IPS-18a (cell line): ENCODE data around the gene TMEM178A.

Experiments
- H3K27ac ChIP-seq: one replicate; pipeline ENCODE4 v1.5.1; 2013; ENCODE audit warnings: low read length
- H3K27me3 ChIP-seq: one replicate; pipeline ENCODE4 v1.6.1; 2013; ENCODE audit warnings: mild to moderate bottlenecking, low read length; ENCODE audit not compliant: control insufficient read depth, insufficient read depth
- H3K36me3 ChIP-seq: one replicate; pipeline ENCODE4 v1.6.1; 2013; ENCODE audit warnings: low read depth, low read length; ENCODE audit not compliant: control insufficient read depth
- H3K4me1 ChIP-seq: one replicate; pipeline ENCODE4 v1.6.1; 2013; ENCODE audit warnings: low read depth, low read length; ENCODE audit not compliant: control insufficient read depth
- H3K4me3 ChIP-seq: one replicate; pipeline ENCODE4 v1.5.1; 2013; ENCODE audit warnings: low read length
- H3K9ac ChIP-seq: one replicate; pipeline ENCODE4 v1.6.1; 2013; ENCODE audit warnings: mild to moderate bottlenecking, low read length, moderate library complexity
- H3K9me3 ChIP-seq: one replicate; pipeline ENCODE4 v1.6.1; 2013; ENCODE audit warnings: low read depth, low read length; ENCODE audit not compliant: control insufficient read depth

TMEM178A gene

GRCh38 chr2:39703181-39703872 lies 37.6 kb downstream of the TMEM178A start:
- H3K9ac ChIP-seq, result no peak overlapping the region
- H3K36me3 ChIP-seq, result no peaks in the 10 kb centered on the region
- H3K9me3 ChIP-seq, result no peaks in the 10 kb centered on the region
- H3K27ac ChIP-seq, result no peak overlapping the region
- H3K27me3 ChIP-seq, result no peaks in the 10 kb centered on the region
- no peaks in the 10 kb centered on the region for H3K4me1 ChIP-seq
- H3K4me3 ChIP-seq, result no peak overlapping the region

- Histone ChIP-seq H3K27me3 (no peaks in the 10 kb centered on the region), H3K36me3 (no peaks in the 10 kb centered on the region), H3K27ac (no peak overlapping the region), H3K4me1 (no peaks in the 10 kb centered on the region), H3K4me3 (no peak overlapping the region), H3K9ac (no peak overlapping the region), H3K9me3 (no peaks in the 10 kb centered on the region)
Measured at GRCh38 chr2:39704540-39704939, 38.8 kb downstream of the TMEM178A start.

- no peak overlapping the region for H3K27ac ChIP-seq
- H3K4me1 ChIP-seq, result no peaks in the 10 kb centered on the region
- no peaks in the 10 kb centered on the region for H3K27me3 ChIP-seq
- H3K36me3 ChIP-seq, result no peaks in the 10 kb centered on the region
- no peak overlapping the region for H3K9ac ChIP-seq
- H3K4me3 ChIP-seq, result no peak overlapping the region
- no peaks in the 10 kb centered on the region for H3K9me3 ChIP-seq
Measured at GRCh38 chr2:39705638-39706037, 39.9 kb downstream of the TMEM178A start.

GRCh38 chr2:39706312-39706711 lies 40.6 kb downstream of the TMEM178A start:
- Histone ChIP-seq H3K4me3 (no peak overlapping the region), H3K9ac (no peak overlapping the region), H3K27ac (no peak overlapping the region), H3K36me3 (no peaks in the 10 kb centered on the region), H3K4me1 (no peaks in the 10 kb centered on the region), H3K27me3 (no peaks in the 10 kb centered on the region), H3K9me3 (no peaks in the 10 kb centered on the region)

- Histone ChIP-seq H3K27ac (no peak overlapping the region), H3K9me3 (no peaks in the 10 kb centered on the region), H3K27me3 (no peaks in the 10 kb centered on the region), H3K9ac (no peak overlapping the region), H3K36me3 (no peaks in the 10 kb centered on the region), H3K4me3 (no peak overlapping the region), H3K4me1 (no peaks in the 10 kb centered on the region)
Measured at GRCh38 chr2:39706945-39707344, 41.2 kb downstream of the TMEM178A start.

- no peak overlapping the region for H3K27ac ChIP-seq
- no peaks in the 10 kb centered on the region for H3K27me3 ChIP-seq
- H3K36me3 ChIP-seq, result no peaks in the 10 kb centered on the region
- H3K9me3 ChIP-seq, result no peaks in the 10 kb centered on the region
- no peak overlapping the region for H3K9ac ChIP-seq
- no peak overlapping the region for H3K4me3 ChIP-seq
- no peaks in the 10 kb centered on the region for H3K4me1 ChIP-seq
Measured at GRCh38 chr2:39708003-39708402, 42.3 kb downstream of the TMEM178A start.

- H3K9me3 ChIP-seq, result no peaks in the 10 kb centered on the region
- no peaks in the 10 kb centered on the region for H3K4me1 ChIP-seq
- H3K27ac ChIP-seq, result no peak overlapping the region
- no peaks in the 10 kb centered on the region for H3K36me3 ChIP-seq
- H3K4me3 ChIP-seq, result no peak overlapping the region
- H3K27me3 ChIP-seq, result no peaks in the 10 kb centered on the region
- H3K9ac ChIP-seq, result no peak overlapping the region
Measured at GRCh38 chr2:39710807-39711206, 45.1 kb downstream of the TMEM178A start.

GRCh38 chr2:39712953-39713352 lies 47.2 kb downstream of the TMEM178A start:
- H3K9ac ChIP-seq, result no peak overlapping the region
- H3K27me3 ChIP-seq, result no peaks in the 10 kb centered on the region
- H3K9me3 ChIP-seq, result no peaks in the 10 kb centered on the region
- no peak overlapping the region for H3K4me3 ChIP-seq
- no peaks in the 10 kb centered on the region for H3K36me3 ChIP-seq
- H3K27ac ChIP-seq, result no peak overlapping the region
- no peaks in the 10 kb centered on the region for H3K4me1 ChIP-seq

- Histone ChIP-seq H3K9me3 (no peaks in the 10 kb centered on the region), H3K9ac (no peak overlapping the region), H3K27me3 (no peaks in the 10 kb centered on the region), H3K4me1 (no peaks in the 10 kb centered on the region), H3K27ac (no peak overlapping the region), H3K36me3 (no peaks in the 10 kb centered on the region), H3K4me3 (no peak overlapping the region)
Measured at GRCh38 chr2:39715095-39715494, 49.4 kb downstream of the TMEM178A start.

GRCh38 chr2:39715822-39716221 lies 50.1 kb downstream of the TMEM178A start:
- H3K36me3 ChIP-seq, result no peaks in the 10 kb centered on the region
- no peaks in the 10 kb centered on the region for H3K27me3 ChIP-seq
- no peak overlapping the region for H3K4me3 ChIP-seq
- no peak overlapping the region for H3K27ac ChIP-seq
- peaks cover 3% of the 10 kb centered on the region for H3K4me1 ChIP-seq
- no peaks in the 10 kb centered on the region for H3K9me3 ChIP-seq
- H3K9ac ChIP-seq, result no peak overlapping the region

- H3K27ac ChIP-seq, result no peak overlapping the region
- H3K27me3 ChIP-seq, result no peaks in the 10 kb centered on the region
- no peaks in the 10 kb centered on the region for H3K36me3 ChIP-seq
- H3K9ac ChIP-seq, result no peak overlapping the region
- peaks cover 11% of the 10 kb centered on the region for H3K4me1 ChIP-seq
- H3K4me3 ChIP-seq, result no peak overlapping the region
- H3K9me3 ChIP-seq, result no peaks in the 10 kb centered on the region
Measured at GRCh38 chr2:39717067-39717466, 51.4 kb downstream of the TMEM178A start.

- Histone ChIP-seq H3K4me1 (peaks cover 11% of the 10 kb centered on the region), H3K9me3 (no peaks in the 10 kb centered on the region), H3K9ac (no peak overlapping the region), H3K27ac (no peak overlapping the region), H3K27me3 (no peaks in the 10 kb centered on the region), H3K36me3 (no peaks in the 10 kb centered on the region), H3K4me3 (no peak overlapping the region)
Measured at GRCh38 chr2:39718483-39718882, 52.8 kb downstream of the TMEM178A start.
